HFFc6 (cell line): Measurements from ENCODE around the gene AHDC1. TPM values are rescaled to one million over a fixed set of nuclear protein-coding genes. Genes with fewer than 3 reads are reported as not detected.

Source experiments
- DNase-seq: peaks from one replicate; pipeline ENCODE4 v3.0.0-alpha.2; 2018
- H3K27ac Mint-ChIP-seq: 2 replicates; pipeline ENCODE4 v1.8.0; 2020; ENCODE audit warnings: mild to moderate bottlenecking, mixed read lengths
- H3K27me3 Mint-ChIP-seq: 2 replicates; pipeline ENCODE4 v1.8.0; 2021; ENCODE audit warnings: mild to moderate bottlenecking, moderate library complexity, mixed read lengths; ENCODE audit not compliant: insufficient read depth
- H3K36me3 Mint-ChIP-seq: 2 replicates; pipeline ENCODE4 v1.8.0; 2021; ENCODE audit warnings: low read depth, mixed read lengths
- H3K4me1 Mint-ChIP-seq: 2 replicates; pipeline ENCODE4 v1.8.0; 2020; ENCODE audit warnings: low read depth, mixed read lengths
- H3K4me3 Mint-ChIP-seq: 2 replicates; pipeline ENCODE4 v1.8.0; 2020; ENCODE audit warnings: mild to moderate bottlenecking, moderate library complexity, mixed read lengths
- H3K9me3 Mint-ChIP-seq: 2 replicates; pipeline ENCODE4 v1.8.0; 2020; ENCODE audit warnings: mild to moderate bottlenecking, mixed read lengths
- total RNA-seq, 6 experiments: library from RNA; stranded (reverse); fragmentation: NEBNext Ultra II Directional; extraction: Animal tissue kit (Norgen Biotek cat#: 25700); gene quantifications; 2 replicates in 1 of 6; 3 replicates in 5 of 6; pipeline ENCODE4 v1.2.3, GENCODE V29; 2021
- TF ChIP-seq, protein P1 (sequence below): fragments of 200-600 bp; sonication (generic); IDR thresholded peaks from 2 replicates; pipeline ENCODE4 v1.5.0; 2021; ENCODE audit warnings: antibody characterized with exemption, mild to moderate bottlenecking

Gene AHDC1
- total RNA-seq, 6 experiments from 2014 or later: 30.7 to 53.2 (median 34.7) TPM

DNA sequence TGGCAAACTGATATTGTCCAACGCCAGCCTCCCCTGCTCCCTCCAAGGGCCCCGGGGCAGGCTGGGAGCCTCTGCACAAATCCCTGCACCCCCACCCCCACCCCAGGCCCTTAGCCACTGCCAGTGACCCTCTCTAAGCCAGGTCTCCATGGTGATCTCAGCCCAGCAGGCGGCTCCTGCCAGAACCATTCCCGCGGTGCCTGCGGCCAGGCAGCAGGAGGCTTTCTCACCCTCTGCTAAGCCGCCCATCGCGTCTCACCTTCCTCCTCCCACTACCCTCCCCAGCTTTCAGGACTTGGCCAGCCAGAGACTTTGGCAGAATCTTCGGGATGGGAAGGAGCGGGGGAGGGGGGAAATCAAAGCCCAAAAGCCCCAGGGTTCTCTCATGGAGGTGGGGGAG, 67.2 kb downstream of the AHDC1 start:
- H3K27me3 Mint-ChIP-seq: peaks cover 13% of the 10 kb centered on the region
- peak overlapping the region; percentile 97 for H3K27ac Mint-ChIP-seq
- peak overlapping the region; percentile 64 for H3K4me3 Mint-ChIP-seq
- H3K36me3 Mint-ChIP-seq: peaks cover 28% of the 10 kb centered on the region
- H3K9me3 Mint-ChIP-seq: peaks cover 3% of the 10 kb centered on the region; the same call in 1 of the 2 replicates
- peaks cover 60% of the 10 kb centered on the region for H3K4me1 Mint-ChIP-seq
- peak; percentile 78 for DNase-seq
- TF ChIP-seq, protein P1, sequence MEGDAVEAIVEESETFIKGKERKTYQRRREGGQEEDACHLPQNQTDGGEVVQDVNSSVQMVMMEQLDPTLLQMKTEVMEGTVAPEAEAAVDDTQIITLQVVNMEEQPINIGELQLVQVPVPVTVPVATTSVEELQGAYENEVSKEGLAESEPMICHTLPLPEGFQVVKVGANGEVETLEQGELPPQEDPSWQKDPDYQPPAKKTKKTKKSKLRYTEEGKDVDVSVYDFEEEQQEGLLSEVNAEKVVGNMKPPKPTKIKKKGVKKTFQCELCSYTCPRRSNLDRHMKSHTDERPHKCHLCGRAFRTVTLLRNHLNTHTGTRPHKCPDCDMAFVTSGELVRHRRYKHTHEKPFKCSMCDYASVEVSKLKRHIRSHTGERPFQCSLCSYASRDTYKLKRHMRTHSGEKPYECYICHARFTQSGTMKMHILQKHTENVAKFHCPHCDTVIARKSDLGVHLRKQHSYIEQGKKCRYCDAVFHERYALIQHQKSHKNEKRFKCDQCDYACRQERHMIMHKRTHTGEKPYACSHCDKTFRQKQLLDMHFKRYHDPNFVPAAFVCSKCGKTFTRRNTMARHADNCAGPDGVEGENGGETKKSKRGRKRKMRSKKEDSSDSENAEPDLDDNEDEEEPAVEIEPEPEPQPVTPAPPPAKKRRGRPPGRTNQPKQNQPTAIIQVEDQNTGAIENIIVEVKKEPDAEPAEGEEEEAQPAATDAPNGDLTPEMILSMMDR: peak; percentile 12; the same call in 1 of the 2 replicates

DNA sequence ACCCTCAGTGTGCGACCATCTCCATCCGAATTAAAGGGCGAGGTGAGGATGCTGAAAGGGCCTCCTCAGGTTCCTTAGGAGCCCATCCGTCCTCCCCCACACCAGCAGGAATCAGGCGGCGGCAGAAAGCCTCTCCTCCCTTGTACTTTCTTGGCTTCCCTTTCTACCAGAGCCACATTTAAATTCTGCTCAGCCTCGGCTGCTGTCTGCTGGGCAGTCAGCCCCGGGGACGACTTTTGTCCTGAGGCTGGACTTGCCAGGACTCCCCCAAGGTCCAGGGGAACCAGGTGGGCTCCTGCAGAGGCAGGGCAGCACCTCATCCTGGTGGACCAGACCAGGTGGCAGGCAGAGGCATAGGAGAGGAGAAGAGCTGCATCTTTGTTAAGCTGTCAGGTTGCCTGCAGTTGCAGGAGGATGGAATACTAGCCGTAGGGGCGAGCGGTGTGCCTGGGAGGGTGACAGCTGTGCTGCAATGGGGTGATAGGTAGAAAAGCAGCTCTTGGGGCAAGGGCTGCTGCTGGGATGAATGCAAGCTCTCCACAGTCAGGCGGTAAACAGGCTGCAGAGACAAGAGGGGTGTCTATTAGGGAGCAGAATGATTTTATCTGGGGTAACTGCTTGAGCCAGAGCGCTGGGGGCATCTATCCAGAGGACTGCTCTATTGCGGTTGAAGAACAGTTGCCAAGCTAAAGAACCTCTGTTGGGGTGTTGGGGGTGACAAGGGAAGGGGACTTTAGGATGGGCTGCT, 67.8 kb downstream of the AHDC1 start:
- peak overlapping the region; percentile 97 for H3K27ac Mint-ChIP-seq
- DNase-seq: no peak
- H3K36me3 Mint-ChIP-seq: peaks cover 28% of the 10 kb centered on the region
- H3K9me3 Mint-ChIP-seq: peaks cover 3% of the 10 kb centered on the region; the same call in 1 of the 2 replicates
- peaks cover 58% of the 10 kb centered on the region for H3K4me1 Mint-ChIP-seq
- peak overlapping the region; percentile 11; the same call in 1 of the 2 replicates for H3K4me3 Mint-ChIP-seq
- H3K27me3 Mint-ChIP-seq: peaks cover 13% of the 10 kb centered on the region
- TF ChIP-seq, protein P1: no peak

DNA sequence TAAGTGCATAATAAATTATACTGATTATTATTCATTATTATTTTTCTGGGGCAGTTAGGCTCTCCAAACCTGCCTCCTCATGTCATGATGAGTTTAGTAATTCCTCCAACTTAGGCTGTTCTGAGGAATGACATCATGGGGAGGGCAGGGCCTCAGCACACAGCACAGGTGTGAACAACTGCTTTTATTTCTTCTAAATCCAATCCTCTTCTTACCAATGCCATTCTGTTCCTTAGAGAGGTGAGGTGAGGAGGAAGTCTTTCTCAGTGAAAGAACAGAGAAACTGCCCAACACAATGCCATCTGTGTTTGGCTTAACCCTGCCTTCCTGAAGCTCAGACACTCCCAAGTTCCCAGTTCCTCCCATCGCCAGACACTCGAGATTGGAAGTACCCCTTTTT, 68.6 kb downstream of the AHDC1 start:
- Mint-ChIP-seq H3K36me3 (peaks cover 28% of the 10 kb centered on the region), H3K4me1 (peaks cover 50% of the 10 kb centered on the region), H3K4me3 (no peak overlapping the region), H3K27ac (peak overlapping the region; percentile 97), H3K27me3 (peaks cover 12% of the 10 kb centered on the region), H3K9me3 (peaks cover 3% of the 10 kb centered on the region; the same call in 1 of the 2 replicates)
- TF ChIP-seq, protein P1: no peak
- DNase-seq: no peak

DNA sequence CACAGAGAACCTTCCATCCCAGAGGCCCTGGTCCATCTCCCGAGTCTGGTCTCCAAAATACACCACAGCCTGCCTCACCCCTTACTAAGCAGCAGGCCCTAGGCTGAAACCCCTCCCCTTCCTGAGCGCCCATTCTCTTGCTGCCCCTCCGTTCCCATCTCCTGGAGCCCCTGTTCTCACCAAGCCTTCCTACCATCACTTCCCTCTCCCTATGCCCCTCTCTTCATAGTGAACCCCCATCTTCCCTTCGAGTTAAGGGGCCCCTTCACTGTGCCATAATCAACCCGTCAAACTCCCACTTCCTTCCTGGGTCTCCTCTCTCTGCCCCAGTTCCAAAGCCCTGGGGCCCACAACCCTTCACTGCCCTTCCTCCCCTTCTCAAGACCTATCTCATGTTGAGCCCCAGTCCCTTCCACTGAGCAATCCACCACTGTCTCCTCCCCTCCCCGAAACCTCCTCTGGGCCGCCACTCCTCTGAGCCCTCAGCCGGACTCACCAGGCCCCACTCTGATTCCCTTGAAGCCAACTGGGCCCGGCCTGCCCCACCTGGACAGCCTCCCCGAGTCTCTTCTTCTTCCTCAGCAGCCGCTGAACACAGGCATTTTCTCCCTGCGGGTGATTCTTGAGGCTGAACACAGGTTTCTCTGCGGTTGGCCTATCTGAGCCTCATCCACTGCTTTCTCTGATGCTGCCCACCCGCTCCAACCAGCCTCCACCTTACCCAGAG, 71.8 kb downstream of the AHDC1 start:
- Mint-ChIP-seq H3K4me1 (peaks cover 36% of the 10 kb centered on the region), H3K27me3 (peaks cover 18% of the 10 kb centered on the region), H3K27ac (peak overlapping the region; percentile 25), H3K9me3 (no peaks in the 10 kb centered on the region), H3K4me3 (no peak overlapping the region), H3K36me3 (peaks cover 19% of the 10 kb centered on the region)
- DNase-seq: no peak
- TF ChIP-seq, protein P1: no peak

DNA sequence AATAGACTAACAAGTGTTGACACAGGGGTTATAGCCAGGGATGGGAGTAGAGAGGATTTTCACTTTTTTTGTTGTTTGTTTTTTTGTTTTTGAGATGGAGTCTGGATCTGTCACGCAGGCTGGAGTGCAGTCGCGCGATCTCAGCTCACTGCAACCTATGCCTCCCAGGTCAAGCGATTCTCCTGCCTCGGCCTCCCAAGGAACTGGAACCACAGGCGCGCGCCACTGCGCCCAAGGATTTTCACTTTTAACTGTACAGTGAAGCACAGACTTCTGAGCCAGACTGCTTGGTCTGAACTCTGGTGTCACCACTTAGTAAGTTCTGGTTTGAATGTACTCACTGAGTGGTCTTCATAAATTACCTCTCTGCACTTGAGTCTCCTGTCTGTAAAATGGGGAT, 73.8 kb downstream of the AHDC1 start:
- Mint-ChIP-seq H3K36me3 (peaks cover 19% of the 10 kb centered on the region), H3K27ac (no peak overlapping the region), H3K27me3 (peaks cover 23% of the 10 kb centered on the region), H3K4me1 (peaks cover 35% of the 10 kb centered on the region), H3K9me3 (no peaks in the 10 kb centered on the region), H3K4me3 (no peak overlapping the region)
- DNase-seq: no peak
- TF ChIP-seq, protein P1: no peak
